RKO (cell line): ENCODE measurements around the gene IPO13.

Experiments
- DNase-seq: peaks from one replicate; pipeline ENCODE4 v3.0.0-alpha.2; 2016; ENCODE audit warnings: low spot score

Gene IPO13

GRCh38 chr1:43930168-43930948 is 16.4 kb upstream of the IPO13 start:
- no peak for DNase-seq

GRCh38 chr1:43930949-43931275 is 15.8 kb upstream of the IPO13 start:
- no peak for DNase-seq

- DNase-seq: no peak
Observed at GRCh38 chr1:43931711-43932660, 14.8 kb upstream of the IPO13 start.

GRCh38 chr1:43932786-43933385 is 13.9 kb upstream of the IPO13 start:
- DNase-seq: no peak

- DNase-seq: no peak
Observed at GRCh38 chr1:43933386-43934100, 13.2 kb upstream of the IPO13 start, which contains the start of gene ARTN. ARTN (plus strand) TSS chr1:43933801; CDS start chr1:43935657, 1,856 bp downstream.

- peak; percentile 56 for DNase-seq
Observed at GRCh38 chr1:43934101-43934985, 12.4 kb upstream of the IPO13 start.

GRCh38 chr1:43934986-43935324 is 11.8 kb upstream of the IPO13 start:
- no peak for DNase-seq

GRCh38 chr1:43935711-43936427 is 10.9 kb upstream of the IPO13 start:
- DNase-seq: no peak

GRCh38 chr1:43936431-43937151 is 10.2 kb upstream of the IPO13 start:
- DNase-seq: no peak

- no peak for DNase-seq
Observed at GRCh38 chr1:43937179-43937865, 9.4 kb upstream of the IPO13 start.

GRCh38 chr1:43938383-43938782 is 8.4 kb upstream of the IPO13 start:
- no peak for DNase-seq

- DNase-seq: no peak
Observed at GRCh38 chr1:43938892-43939587, 7.7 kb upstream of the IPO13 start.

- no peak for DNase-seq
Observed at GRCh38 chr1:43942411-43942810, 4.3 kb upstream of the IPO13 start.

- DNase-seq: no peak
Observed at GRCh38 chr1:43944860-43945259, 1.9 kb upstream of the IPO13 start.

GRCh38 chr1:43945674-43946235 is 995 bp upstream of the IPO13 start:
- DNase-seq: no peak

GRCh38 chr1:43947061-43947873 is 517 bp downstream of the IPO13 start:
- DNase-seq: no peak

- DNase-seq: no peak
Observed at GRCh38 chr1:43947874-43948437, 1.2 kb downstream of the IPO13 start.
